Adrenal gland (tissue), 5 donors: ENCODE data around the gene STRIP2.

ENCODE experiments used
- CTCF ChIP-seq, 6 experiments: fragments of 450-650 bp in 4 of 6; fragments of 200-600 bp in 2 of 6; sonication (generic) in 1 of 6; IDR thresholded peaks; 1 replicate in 5 of 6; 2 replicates in 1 of 6; pipeline versions ENCODE4 v1.5.1 to v1.8.0; 2016 to 2021; ENCODE audit warnings: antibody characterized with exemption in 6 of 6, mild to moderate bottlenecking in 2 of 6, moderate library complexity in 1 of 6
- POLR2A ChIP-seq, 2 donors: fragments of 450-650 bp; IDR thresholded peaks; one replicate each; pipeline ENCODE4 v1.6.1; 2017; ENCODE audit warnings: antibody characterized with exemption in 2 of 2, mild to moderate bottlenecking in 2 of 2, moderate library complexity in 1 of 2
- donor health status: DM: no; HTN: no; CAD: no.

DNA sequence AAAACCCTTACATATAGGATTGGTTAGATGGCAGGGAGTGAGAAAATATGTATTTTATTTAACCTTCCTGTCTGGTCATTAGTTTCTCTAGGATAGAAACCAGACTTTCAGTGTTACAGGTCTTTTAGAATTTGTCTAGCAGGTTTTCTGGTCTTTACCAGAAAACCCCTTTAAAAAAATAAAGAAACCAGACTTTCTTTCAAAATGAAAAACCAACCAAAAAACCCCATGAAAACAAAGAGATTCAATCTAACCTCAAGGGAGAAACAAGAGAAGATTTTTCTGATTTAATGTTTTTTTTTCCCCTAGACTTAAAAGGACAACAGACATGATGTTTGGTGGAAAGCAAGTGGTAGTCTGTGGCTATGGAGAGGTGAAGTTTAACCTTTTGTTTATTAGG lies 28.7 kb upstream of the STRIP2 start:
- TF ChIP-seq CTCF (IDR thresholded peaks at IDR 0.05), result no peak
- no peak for TF ChIP-seq POLR2A (IDR thresholded peaks at IDR 0.05)
